Stomach (tissue), 9 donors: ENCODE measurements around the gene PRLR. TPM values are rescaled to one million over a fixed set of nuclear protein-coding genes. Genes with fewer than 3 reads are reported as not detected.
"Not testable (repeated sequence)": the region's sequence is repeated elsewhere in the genome, so short reads cannot be mapped to it uniquely, and the experiment has no call there.

Experiments used
- DNase-seq, 2 donors: peaks; one replicate each; pipeline versions ENCODE4 v3.0.0 to v3.0.0-alpha.2; 2013 to 2019
- H3K27ac ChIP-seq, 5 donors: fragments of 200-600 bp in 4 of 5; sonication (generic) in 4 of 5; one replicate each; pipeline ENCODE4 v1.5.1; 2013 to 2019; ENCODE audit warnings: mild to moderate bottlenecking in 1 of 5, moderate library complexity in 1 of 5
- H3K27me3 ChIP-seq, 3 donors: fragments of 200-600 bp; sonication (generic); one replicate each; pipeline ENCODE4 v1.5.1; 2017 to 2019; ENCODE audit warnings: mixed run types in 1 of 3
- H3K36me3 ChIP-seq, 4 donors: fragments of 200-600 bp; sonication (generic); 1 replicate in 3 of 4; 2 replicates in 1 of 4; pipeline ENCODE4 v1.5.1; 2016 to 2019
- H3K4me1 ChIP-seq, 4 donors: fragments of 200-600 bp; sonication (generic); one replicate each; pipeline ENCODE4 v1.5.1; 2016 to 2019
- H3K4me3 ChIP-seq, 4 donors: fragments of 200-600 bp; sonication (generic) in 3 of 4; one replicate each; pipeline ENCODE4 v1.5.1; 2016 to 2019; ENCODE audit warnings: mild to moderate bottlenecking in 1 of 4
- H3K9me3 ChIP-seq, 4 donors: fragments of 200-600 bp; sonication (generic); one replicate each; pipeline ENCODE4 v1.5.1; 2016 to 2019
- EP300 ChIP-seq: sonication (generic); formaldehyde crosslinking; IDR thresholded peaks from one replicate; pipeline ENCODE4 v1.6.1; 2017; ENCODE audit warnings: antibody characterized with exemption
- POLR2A ChIP-seq, 4 donors: fragments of 450-650 bp; IDR thresholded peaks; one replicate each; pipeline ENCODE4 v1.6.1; 2016; ENCODE audit warnings: antibody characterized with exemption in 4 of 4, control low read depth in 2 of 4, mild to moderate bottlenecking in 1 of 4, moderate library complexity in 1 of 4
- POLR2AphosphoS5 ChIP-seq, 3 donors: sonication (generic); formaldehyde crosslinking; IDR thresholded peaks; one replicate each; pipeline ENCODE4 v1.6.1; 2016; ENCODE audit warnings: antibody characterized with exemption in 3 of 3
- WGBS, 5 donors: extraction: QIAGEN DNeasy Blood & Tissue Kit in 3 of 5; methylation state at CpG; one replicate each; pipeline versions ENCODE4 v1.1.5 to v1.1.7; 2013 to 2018; 5-methylcytosine and 5-hydroxymethylcytosine counted together
- intact Hi-C: fragments of 100-400 bp; cut with DNase I; formaldehyde crosslinking; loops from one replicate; pipeline ENCODE4 v1.15.1; 2023; ENCODE audit warnings: low total_unique reads
- polyA plus RNA-seq, 3 donors: library from polyadenylated mRNA; stranded (reverse); fragments of 200-250 nt; gene quantifications; one replicate each; pipeline ENCODE4 v1.2.3, GENCODE V29; 2013
- total RNA-seq, 5 donors: library from RNA; depleted of rRNA; stranded (reverse); fragments of >200 nt; gene quantifications; one replicate each; pipeline versions ENCODE4 v1.1.0 to v1.2.3, GENCODE V29; 2014 to 2016
- TF ChIP-seq, protein P1 (sequence below), 7 experiments: fragments of 450-650 bp in 4 of 7; fragments of 200-600 bp in 3 of 7; sonication (generic) in 3 of 7; IDR thresholded peaks; one replicate each; pipeline ENCODE4 v1.5.1; 2016 to 2019; ENCODE audit warnings: antibody characterized with exemption in 7 of 7, control low read depth in 2 of 7, mild to moderate bottlenecking in 1 of 7
- donor health status: healthy with polysubstance abuse.
- donor health status: Bipolar disorder and iron deficiency.
- donor health status: healthy.

Gene PRLR
- total and polyA plus RNA-seq, 8 donors = 0.56 to 33.2 (median 4.5) TPM; not detected in 1

DNA sequence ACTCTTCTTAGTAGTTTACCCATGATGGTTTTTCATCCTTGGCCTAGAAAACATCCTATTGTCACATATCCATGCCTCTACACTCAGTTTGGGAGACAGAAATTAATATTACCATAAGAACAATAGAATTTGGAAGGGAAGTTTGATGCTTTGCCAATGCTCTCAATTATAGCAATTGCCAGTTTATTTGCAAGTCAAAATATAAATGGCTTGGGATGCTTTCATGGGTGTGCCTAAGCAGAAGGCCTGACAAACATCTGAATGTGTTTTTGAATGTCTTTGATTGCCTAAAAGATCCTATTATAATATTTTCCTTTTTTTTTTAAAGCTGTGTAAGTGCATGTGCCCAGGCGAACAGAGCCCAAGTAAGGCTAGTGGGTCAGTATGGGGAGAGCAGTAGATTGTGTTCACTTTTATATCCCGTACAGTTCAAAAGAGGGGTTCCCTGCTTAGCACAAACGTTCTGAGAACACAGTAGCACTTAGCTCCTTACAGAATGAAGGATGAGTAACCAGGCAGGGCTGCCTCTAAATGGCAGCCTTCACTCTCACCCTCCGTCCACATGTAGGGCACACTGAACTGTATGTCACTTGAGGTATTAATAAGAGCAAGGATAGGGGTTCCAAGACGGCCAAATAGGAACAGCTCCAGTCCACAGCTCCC lies 126.5 kb downstream of the PRLR start:
- 81 to 90% (median 89%) methylated on average over 5 of the region's 5 CpGs for WGBS, 5 donors
- intact Hi-C loops = no loop called here
- H3K27ac ChIP-seq = no peak overlapping the region
- no peak for DNase-seq
- H3K27me3 ChIP-seq = no peaks in the 10 kb centered on the region
- no peaks in the 10 kb centered on the region for H3K4me1 ChIP-seq
- no peak for TF ChIP-seq POLR2A (IDR thresholded peaks at IDR 0.05)
- no peak for TF ChIP-seq POLR2AphosphoS5 (IDR thresholded peaks at IDR 0.05)
- no peak for TF ChIP-seq EP300
- TF ChIP-seq, protein P1, sequence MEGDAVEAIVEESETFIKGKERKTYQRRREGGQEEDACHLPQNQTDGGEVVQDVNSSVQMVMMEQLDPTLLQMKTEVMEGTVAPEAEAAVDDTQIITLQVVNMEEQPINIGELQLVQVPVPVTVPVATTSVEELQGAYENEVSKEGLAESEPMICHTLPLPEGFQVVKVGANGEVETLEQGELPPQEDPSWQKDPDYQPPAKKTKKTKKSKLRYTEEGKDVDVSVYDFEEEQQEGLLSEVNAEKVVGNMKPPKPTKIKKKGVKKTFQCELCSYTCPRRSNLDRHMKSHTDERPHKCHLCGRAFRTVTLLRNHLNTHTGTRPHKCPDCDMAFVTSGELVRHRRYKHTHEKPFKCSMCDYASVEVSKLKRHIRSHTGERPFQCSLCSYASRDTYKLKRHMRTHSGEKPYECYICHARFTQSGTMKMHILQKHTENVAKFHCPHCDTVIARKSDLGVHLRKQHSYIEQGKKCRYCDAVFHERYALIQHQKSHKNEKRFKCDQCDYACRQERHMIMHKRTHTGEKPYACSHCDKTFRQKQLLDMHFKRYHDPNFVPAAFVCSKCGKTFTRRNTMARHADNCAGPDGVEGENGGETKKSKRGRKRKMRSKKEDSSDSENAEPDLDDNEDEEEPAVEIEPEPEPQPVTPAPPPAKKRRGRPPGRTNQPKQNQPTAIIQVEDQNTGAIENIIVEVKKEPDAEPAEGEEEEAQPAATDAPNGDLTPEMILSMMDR (IDR thresholded peaks at IDR 0.05) = no peak
- H3K36me3 ChIP-seq = no peaks in the 10 kb centered on the region
- peaks cover 0 to 5% (median 0%) of the 10 kb centered on the region in 4 donors for H3K9me3 ChIP-seq
- H3K4me3 ChIP-seq = no peak overlapping the region

DNA sequence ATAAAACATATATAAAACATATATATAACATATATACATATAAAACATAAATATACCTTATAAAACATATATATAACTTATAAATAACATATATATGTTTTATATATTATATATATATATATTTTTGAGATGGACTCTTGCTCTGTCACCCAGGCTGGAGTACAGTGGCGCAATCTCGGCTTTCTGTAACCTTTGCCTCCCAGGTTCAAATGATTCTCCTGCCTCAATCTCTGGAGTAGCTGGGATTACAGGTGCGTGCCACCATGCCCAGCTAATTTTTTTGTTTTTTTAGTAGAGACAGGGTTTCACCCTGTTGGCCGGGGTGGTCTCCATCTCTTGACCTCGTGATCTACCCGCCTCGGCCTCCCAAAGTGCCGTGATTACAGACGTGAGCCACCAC lies 128.6 kb downstream of the PRLR start:
- H3K27ac ChIP-seq, H3K4me3 ChIP-seq, H3K36me3 ChIP-seq, intact Hi-C loops, H3K9me3 ChIP-seq, H3K27me3 ChIP-seq, DNase-seq, H3K4me1 ChIP-seq: not testable (repeated sequence)
- WGBS, 5 donors = 90 to 98% (median 94%) methylated on average over 9 of the region's 9 CpGs

DNA sequence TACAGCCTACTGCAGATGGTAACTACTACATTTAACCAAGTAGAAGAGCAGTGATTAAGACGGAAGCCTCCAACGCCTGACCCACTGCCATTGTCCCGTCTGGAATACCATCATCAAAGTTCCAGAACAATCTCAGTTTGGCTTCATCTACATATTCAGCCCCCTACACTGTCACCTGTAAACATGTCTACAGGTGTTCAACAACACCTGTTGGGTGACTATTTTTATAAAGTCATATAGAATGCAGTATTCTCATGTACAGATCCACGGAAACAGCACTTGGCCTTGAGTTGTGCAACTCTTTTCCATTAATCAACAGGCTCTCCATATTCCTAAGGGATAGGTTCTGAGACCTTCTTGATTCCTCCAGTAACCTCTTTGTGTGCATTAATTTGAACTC lies 129.3 kb downstream of the PRLR start:
- no peaks in the 10 kb centered on the region for H3K9me3 ChIP-seq
- intact Hi-C loops = no loop called here
- H3K27me3 ChIP-seq = no peaks in the 10 kb centered on the region
- H3K4me3 ChIP-seq = no peak overlapping the region
- WGBS, 5 donors = 86 to 96% (median 93%) methylated on average over 4 of the region's 4 CpGs
- H3K36me3 ChIP-seq = no peaks in the 10 kb centered on the region
- H3K27ac ChIP-seq = no peak overlapping the region
- no peaks in the 10 kb centered on the region for H3K4me1 ChIP-seq
- TF ChIP-seq POLR2A (IDR thresholded peaks at IDR 0.05) (no peak), EP300 (no peak), POLR2AphosphoS5 (IDR thresholded peaks at IDR 0.05) (no peak)
- TF ChIP-seq, protein P1 (IDR thresholded peaks at IDR 0.05) = no peak
- no peak for DNase-seq

DNA sequence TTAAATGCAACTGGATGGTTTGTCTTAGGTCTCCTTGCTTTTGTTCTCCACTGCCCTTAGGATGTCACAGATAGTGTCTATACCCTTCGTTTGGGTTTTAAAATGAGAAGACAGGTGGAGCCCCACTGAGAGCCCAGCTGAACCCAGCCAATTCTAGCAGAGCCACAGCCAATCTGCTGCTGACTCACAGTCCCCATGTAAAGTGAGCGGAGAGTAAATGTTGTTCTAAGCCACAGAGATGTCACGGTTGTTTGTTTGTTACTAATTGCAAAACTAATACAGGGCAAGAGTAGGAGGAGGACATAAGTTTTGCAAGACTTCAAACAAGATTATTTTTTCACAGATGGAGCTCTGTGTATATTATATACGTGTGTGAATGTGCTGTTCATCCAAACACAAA lies 132.1 kb downstream of the PRLR start:
- intact Hi-C loops = loop anchor here (10.0 kb wide), 1 partner anchor 507 kb away; no protein-coding TSS in a partner anchor
- no peak for TF ChIP-seq EP300
- no peak for TF ChIP-seq POLR2AphosphoS5 (IDR thresholded peaks at IDR 0.05)
- DNase-seq = no peak
- H3K9me3 ChIP-seq = no peaks in the 10 kb centered on the region
- H3K27me3 ChIP-seq = no peaks in the 10 kb centered on the region
- H3K4me1 ChIP-seq = peaks cover 0 to 3% (median 0%) of the 10 kb centered on the region in 4 donors
- H3K36me3 ChIP-seq = no peaks in the 10 kb centered on the region
- no peak overlapping the region for H3K4me3 ChIP-seq
- 50 to 63% (median 61%) methylated on average over 4 of the region's 4 CpGs for WGBS, 5 donors
- H3K27ac ChIP-seq = no peak overlapping the region

DNA sequence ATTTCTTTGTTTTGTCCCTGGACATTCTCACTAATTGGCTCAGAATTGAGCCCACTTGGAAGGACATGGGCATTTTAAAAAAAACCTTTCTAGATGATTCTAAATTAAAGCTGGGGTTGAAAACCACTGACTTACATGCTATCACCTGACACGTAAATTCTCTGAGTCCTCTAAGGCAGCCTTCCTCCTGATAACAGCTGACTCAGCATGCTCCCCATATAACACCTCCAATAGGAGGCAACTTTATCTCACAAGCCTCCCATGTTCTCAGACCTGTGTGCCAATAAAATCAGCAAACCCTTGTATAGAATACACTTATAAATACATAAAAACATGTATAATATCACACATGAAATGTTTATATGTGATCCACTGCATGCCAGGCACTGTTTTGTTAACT lies 133.4 kb downstream of the PRLR start:
- 65 to 88% (median 75%) methylated on average over 1 of the region's 1 CpG for WGBS, 5 donors
- intact Hi-C loops = loop anchor here (10.0 kb wide), 1 partner anchor 508 kb away; no protein-coding TSS in a partner anchor
- Histone ChIP-seq H3K27ac (no peak overlapping the region), H3K27me3 (no peaks in the 10 kb centered on the region), H3K4me1 (peaks cover 0 to 3% (median 0%) of the 10 kb centered on the region in 4 donors), H3K9me3 (no peaks in the 10 kb centered on the region), H3K36me3 (no peaks in the 10 kb centered on the region), H3K4me3 (no peak overlapping the region)
- DNase-seq = no peak
- no peak for TF ChIP-seq POLR2AphosphoS5 (IDR thresholded peaks at IDR 0.05)

DNA sequence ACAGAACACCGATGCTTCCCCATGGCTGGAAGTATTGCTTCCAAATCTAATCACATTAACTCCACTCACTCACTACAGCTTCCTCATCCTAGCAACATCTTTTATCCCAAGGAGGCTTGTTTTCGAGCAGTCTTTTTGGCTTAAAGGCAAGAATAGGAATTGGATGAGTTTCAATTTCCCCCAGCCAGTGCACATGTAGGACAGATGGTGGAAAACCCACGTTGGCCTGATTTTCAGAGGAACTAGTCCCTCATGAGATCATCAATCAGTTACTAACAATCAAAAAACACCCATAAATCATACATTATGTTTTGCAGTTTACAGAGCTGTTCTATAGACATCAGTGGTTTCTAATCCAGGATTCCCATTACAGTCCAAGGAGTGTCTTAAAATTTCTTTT lies 134.1 kb downstream of the PRLR start:
- no peaks in the 10 kb centered on the region for H3K9me3 ChIP-seq
- 58 to 65% (median 61%) methylated on average over 3 of the region's 3 CpGs for WGBS, 5 donors
- H3K4me3 ChIP-seq = no peak overlapping the region
- H3K4me1 ChIP-seq = peaks cover 0 to 3% (median 0%) of the 10 kb centered on the region in 4 donors
- TF ChIP-seq EP300 (no peak), POLR2AphosphoS5 (IDR thresholded peaks at IDR 0.05) (no peak), POLR2A (IDR thresholded peaks at IDR 0.05) (no peak)
- TF ChIP-seq, protein P1 (IDR thresholded peaks at IDR 0.05) = no peak
- no peaks in the 10 kb centered on the region for H3K36me3 ChIP-seq
- peak in 1 of 2 donors; percentile 46 for DNase-seq
- H3K27me3 ChIP-seq = no peaks in the 10 kb centered on the region
- no peak overlapping the region for H3K27ac ChIP-seq
- intact Hi-C loops = loop anchor here (10.0 kb wide), 1 partner anchor 509 kb away; no protein-coding TSS in a partner anchor
